Liver (tissue), 9 donors: ENCODE measurements around the gene NPAS2. TPM values are rescaled to one million over a fixed set of nuclear protein-coding genes. Genes with fewer than 3 reads are reported as not detected.

Experiments
- DNase-seq: peaks from one replicate; pipeline ENCODE4 v3.0.0-alpha.2; 2017; ENCODE audit warnings: low spot score
- H3K27ac ChIP-seq, 2 donors: one replicate each; pipeline ENCODE4 v1.7.0; 2013; ENCODE audit warnings: inconsistent platforms in 2 of 2, low read length in 2 of 2, control low read depth in 1 of 2, low read depth in 1 of 2, mild to moderate bottlenecking in 1 of 2
- H3K27me3 ChIP-seq, 4 donors: one replicate each; pipeline versions ENCODE4 v1.6.1 to v1.7.0; 2013; ENCODE audit warnings: low read length in 3 of 4, inconsistent platforms in 1 of 4, mild to moderate bottlenecking in 1 of 4, moderate library complexity in 1 of 4; ENCODE audit not compliant: control insufficient read depth in 4 of 4, insufficient read depth in 4 of 4
- H3K36me3 ChIP-seq, 4 donors: one replicate each; pipeline versions ENCODE4 v1.6.1 to v1.7.0; 2013; ENCODE audit warnings: low read length in 3 of 4, mild to moderate bottlenecking in 3 of 4, low read depth in 1 of 4, moderate library complexity in 1 of 4; ENCODE audit not compliant: control insufficient read depth in 4 of 4, insufficient read depth in 3 of 4
- H3K4me1 ChIP-seq, 4 donors: one replicate each; pipeline versions ENCODE4 v1.6.1 to v1.7.0; 2013; ENCODE audit warnings: low read length in 3 of 4, mild to moderate bottlenecking in 3 of 4, moderate library complexity in 1 of 4; ENCODE audit not compliant: control insufficient read depth in 4 of 4, insufficient read depth in 4 of 4
- H3K4me3 ChIP-seq, 3 donors: one replicate each; pipeline versions ENCODE4 v1.6.1 to v1.7.0; 2013; ENCODE audit warnings: low read length in 3 of 3, control low read depth in 1 of 3, low read depth in 1 of 3, mild to moderate bottlenecking in 1 of 3
- H3K9ac ChIP-seq, 2 donors: one replicate each; pipeline ENCODE4 v1.7.0; 2013; ENCODE audit warnings: low read length in 2 of 2, mild to moderate bottlenecking in 2 of 2, moderate library complexity in 2 of 2, control low read depth in 1 of 2, low read depth in 1 of 2
- H3K9me3 ChIP-seq, 4 donors: one replicate each; pipeline versions ENCODE4 v1.6.1 to v1.7.0; 2013; ENCODE audit warnings: low read length in 3 of 4; ENCODE audit not compliant: control insufficient read depth in 4 of 4
- EGR1 ChIP-seq, 2 donors: IDR thresholded peaks; 2 replicates each; pipeline ENCODE4 v1.6.1; 2016 to 2018; ENCODE audit warnings: antibody characterized with exemption in 2 of 2, low read depth in 2 of 2
- FOXA1 ChIP-seq: IDR thresholded peaks from 2 replicates; pipeline ENCODE4 v1.6.1; 2016; ENCODE audit warnings: antibody characterized with exemption
- FOXA2 ChIP-seq: IDR thresholded peaks from 2 replicates; pipeline ENCODE4 v1.6.1; 2016; ENCODE audit warnings: antibody characterized with exemption
- GABPA ChIP-seq, 2 donors: IDR thresholded peaks in 1 of 2; conservative IDR thresholded peaks in 1 of 2; 2 replicates each; pipeline ENCODE4 v1.6.1; 2016; ENCODE audit warnings: antibody characterized with exemption in 2 of 2, mild to moderate bottlenecking in 1 of 2, moderate library complexity in 1 of 2
- HNF4A ChIP-seq, 2 donors: conservative IDR thresholded peaks; 2 replicates each; pipeline ENCODE4 v1.6.1; 2016; ENCODE audit warnings: antibody characterized with exemption in 2 of 2, mild to moderate bottlenecking in 2 of 2
- HNF4G ChIP-seq: IDR thresholded peaks from 2 replicates; pipeline ENCODE4 v1.6.1; 2016; ENCODE audit warnings: antibody characterized with exemption
- JUND ChIP-seq, 2 donors: IDR thresholded peaks; 2 replicates each; pipeline ENCODE4 v1.6.1; 2016; ENCODE audit warnings: antibody characterized with exemption in 2 of 2
- NR2F2 ChIP-seq: IDR thresholded peaks from 2 replicates; pipeline ENCODE4 v1.6.1; 2016; ENCODE audit warnings: antibody characterized with exemption
- RAD21 ChIP-seq, 2 donors: IDR thresholded peaks; 2 replicates each; pipeline ENCODE4 v1.6.1; 2016; ENCODE audit warnings: antibody characterized with exemption in 2 of 2, mild to moderate bottlenecking in 2 of 2
- RXRA ChIP-seq, 2 donors: IDR thresholded peaks; 2 replicates each; pipeline ENCODE4 v1.6.1; 2017 to 2018; ENCODE audit warnings: antibody characterized with exemption in 2 of 2, mild to moderate bottlenecking in 1 of 2
- SP1 ChIP-seq: IDR thresholded peaks from 2 replicates; pipeline ENCODE4 v1.6.1; 2018; ENCODE audit warnings: antibody characterized with exemption, mild to moderate bottlenecking
- TAF1 ChIP-seq: conservative IDR thresholded peaks from 2 replicates; pipeline ENCODE4 v1.6.1; 2016; ENCODE audit warnings: antibody characterized with exemption, mild to moderate bottlenecking
- YY1 ChIP-seq: IDR thresholded peaks from 2 replicates; pipeline ENCODE4 v1.6.1; 2016; ENCODE audit warnings: antibody characterized with exemption, mild to moderate bottlenecking
- WGBS: extraction: QIAGEN DNeasy Blood & Tissue Kit; methylation state at CpG from one replicate; pipeline ENCODE4 v1.1.7; 2013; 5-methylcytosine and 5-hydroxymethylcytosine counted together
- polyA plus RNA-seq, 2 donors: library from polyadenylated mRNA; stranded (reverse) in 1 of 2; unstranded in 1 of 2; fragments of 200-250 nt in 1 of 2; fragments of >200 nt in 1 of 2; fragmentation: Nextera tagmentation in 1 of 2; extraction: Ambion mirVana in 1 of 2; gene quantifications; one replicate each; pipeline versions ENCODE4 v1.2.1 to v1.2.3, GENCODE V29; 2013 to 2015
- total RNA-seq, 2 donors: library from RNA; depleted of rRNA; stranded (reverse); fragments of >200 nt; gene quantifications; one replicate each; pipeline ENCODE4 v1.2.3, GENCODE V29; 2014
- TF ChIP-seq, protein P1 (sequence below): IDR thresholded peaks from 2 replicates; pipeline ENCODE4 v1.6.1; 2016; ENCODE audit warnings: antibody characterized with exemption
- TF ChIP-seq, protein P2 (sequence below): IDR thresholded peaks from 2 replicates; pipeline ENCODE4 v1.6.1; 2016; ENCODE audit warnings: antibody characterized with exemption, mild to moderate bottlenecking
- TF ChIP-seq, protein P3 (sequence below): IDR thresholded peaks from 2 replicates; pipeline ENCODE4 v1.6.1; 2016; ENCODE audit warnings: antibody characterized with exemption
- TF ChIP-seq, protein P4 (sequence below): IDR thresholded peaks from 2 replicates; pipeline ENCODE4 v1.6.1; 2016; ENCODE audit warnings: antibody characterized with exemption
- TF ChIP-seq, protein P5 (sequence below): fragments of 150-350 bp; IDR thresholded peaks from 2 replicates; pipeline ENCODE4 v1.5.1; 2017; ENCODE audit warnings: improper control_type of control experiment, low read depth, low read length; ENCODE audit not compliant: missing input control
- donor health status: healthy.
- donor health status: healthy.
- donor health status: healthy.
- donor health status: healthy.
- donor health status: healthy.

NPAS2 gene
- total and polyA plus RNA-seq, 4 donors, result 0.33 to 24.3 (median 6.6) TPM

DNA sequence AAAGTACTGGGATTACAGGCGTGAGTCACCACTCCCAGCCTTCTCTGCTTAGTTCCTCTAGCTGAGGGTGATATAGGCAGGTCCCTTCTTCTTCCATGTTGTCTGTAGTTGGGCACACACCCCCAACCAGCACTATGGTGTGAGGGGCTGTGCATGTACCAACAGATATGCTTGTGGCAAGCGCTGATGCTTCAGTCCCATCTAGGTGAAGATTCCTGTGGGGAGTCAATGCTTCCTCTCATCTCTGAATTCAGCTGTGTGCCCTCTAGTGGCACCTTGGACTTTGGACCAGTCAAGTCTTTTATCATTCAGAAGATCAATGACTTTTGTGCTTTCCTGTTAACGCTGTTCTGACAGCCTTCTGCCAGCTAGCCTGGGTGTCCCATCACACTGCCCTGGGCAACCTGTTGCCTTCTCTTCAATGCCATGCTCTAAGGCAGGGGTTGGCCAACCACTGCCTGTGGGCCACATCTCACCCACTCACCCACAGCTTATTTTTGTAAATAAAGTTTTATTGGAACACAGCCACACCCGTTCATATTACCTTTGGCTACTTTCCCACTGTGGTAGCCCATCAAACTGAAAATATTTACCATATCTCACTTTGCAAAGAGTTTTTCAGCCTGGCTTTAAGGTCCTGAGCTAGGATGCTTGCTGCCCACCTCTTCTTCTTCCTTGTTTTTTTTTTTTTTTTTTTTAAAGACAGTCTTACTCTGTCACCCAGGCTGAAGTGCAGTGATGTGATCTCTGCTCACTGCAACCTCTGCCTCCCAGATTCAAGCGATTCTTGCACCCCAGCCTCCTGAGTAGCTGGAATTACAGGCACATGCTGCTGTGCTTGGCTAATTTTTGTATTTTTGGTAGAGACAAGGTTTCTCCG lies 51.0 kb downstream of the NPAS2 start:
- TF ChIP-seq, protein P1, sequence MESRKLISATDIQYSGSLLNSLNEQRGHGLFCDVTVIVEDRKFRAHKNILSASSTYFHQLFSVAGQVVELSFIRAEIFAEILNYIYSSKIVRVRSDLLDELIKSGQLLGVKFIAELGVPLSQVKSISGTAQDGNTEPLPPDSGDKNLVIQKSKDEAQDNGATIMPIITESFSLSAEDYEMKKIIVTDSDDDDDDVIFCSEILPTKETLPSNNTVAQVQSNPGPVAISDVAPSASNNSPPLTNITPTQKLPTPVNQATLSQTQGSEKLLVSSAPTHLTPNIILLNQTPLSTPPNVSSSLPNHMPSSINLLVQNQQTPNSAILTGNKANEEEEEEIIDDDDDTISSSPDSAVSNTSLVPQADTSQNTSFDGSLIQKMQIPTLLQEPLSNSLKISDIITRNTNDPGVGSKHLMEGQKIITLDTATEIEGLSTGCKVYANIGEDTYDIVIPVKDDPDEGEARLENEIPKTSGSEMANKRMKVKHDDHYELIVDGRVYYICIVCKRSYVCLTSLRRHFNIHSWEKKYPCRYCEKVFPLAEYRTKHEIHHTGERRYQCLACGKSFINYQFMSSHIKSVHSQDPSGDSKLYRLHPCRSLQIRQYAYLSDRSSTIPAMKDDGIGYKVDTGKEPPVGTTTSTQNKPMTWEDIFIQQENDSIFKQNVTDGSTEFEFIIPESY, result no peak
- TF ChIP-seq, protein P2, sequence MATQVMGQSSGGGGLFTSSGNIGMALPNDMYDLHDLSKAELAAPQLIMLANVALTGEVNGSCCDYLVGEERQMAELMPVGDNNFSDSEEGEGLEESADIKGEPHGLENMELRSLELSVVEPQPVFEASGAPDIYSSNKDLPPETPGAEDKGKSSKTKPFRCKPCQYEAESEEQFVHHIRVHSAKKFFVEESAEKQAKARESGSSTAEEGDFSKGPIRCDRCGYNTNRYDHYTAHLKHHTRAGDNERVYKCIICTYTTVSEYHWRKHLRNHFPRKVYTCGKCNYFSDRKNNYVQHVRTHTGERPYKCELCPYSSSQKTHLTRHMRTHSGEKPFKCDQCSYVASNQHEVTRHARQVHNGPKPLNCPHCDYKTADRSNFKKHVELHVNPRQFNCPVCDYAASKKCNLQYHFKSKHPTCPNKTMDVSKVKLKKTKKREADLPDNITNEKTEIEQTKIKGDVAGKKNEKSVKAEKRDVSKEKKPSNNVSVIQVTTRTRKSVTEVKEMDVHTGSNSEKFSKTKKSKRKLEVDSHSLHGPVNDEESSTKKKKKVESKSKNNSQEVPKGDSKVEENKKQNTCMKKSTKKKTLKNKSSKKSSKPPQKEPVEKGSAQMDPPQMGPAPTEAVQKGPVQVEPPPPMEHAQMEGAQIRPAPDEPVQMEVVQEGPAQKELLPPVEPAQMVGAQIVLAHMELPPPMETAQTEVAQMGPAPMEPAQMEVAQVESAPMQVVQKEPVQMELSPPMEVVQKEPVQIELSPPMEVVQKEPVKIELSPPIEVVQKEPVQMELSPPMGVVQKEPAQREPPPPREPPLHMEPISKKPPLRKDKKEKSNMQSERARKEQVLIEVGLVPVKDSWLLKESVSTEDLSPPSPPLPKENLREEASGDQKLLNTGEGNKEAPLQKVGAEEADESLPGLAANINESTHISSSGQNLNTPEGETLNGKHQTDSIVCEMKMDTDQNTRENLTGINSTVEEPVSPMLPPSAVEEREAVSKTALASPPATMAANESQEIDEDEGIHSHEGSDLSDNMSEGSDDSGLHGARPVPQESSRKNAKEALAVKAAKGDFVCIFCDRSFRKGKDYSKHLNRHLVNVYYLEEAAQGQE, result peak; percentile 59
- TF ChIP-seq FOXA1 (no peak), SP1 (peak; percentile 85), FOXA2 (peak; percentile 46), JUND (IDR thresholded peaks at IDR 0.05) (peak; percentile 41 to 63), GABPA (IDR thresholded peaks at IDR 0.05 in 1 of 2, conservative IDR thresholded peaks at IDR 0.05 in 1 of 2) (no peak), YY1 (peak; percentile 66), RXRA (IDR thresholded peaks at IDR 0.05) (peak; percentile 95 to 97), HNF4G (peak; percentile 93), NR2F2 (no peak), HNF4A (conservative IDR thresholded peaks at IDR 0.05) (peak; percentile 97), EGR1 (IDR thresholded peaks at IDR 0.05; ENCODE audit: low read depth in 2 of 2) (no peak), RAD21 (IDR thresholded peaks at IDR 0.05) (peak; percentile 55 to 67), TAF1 (no peak)
- TF ChIP-seq, protein P3, sequence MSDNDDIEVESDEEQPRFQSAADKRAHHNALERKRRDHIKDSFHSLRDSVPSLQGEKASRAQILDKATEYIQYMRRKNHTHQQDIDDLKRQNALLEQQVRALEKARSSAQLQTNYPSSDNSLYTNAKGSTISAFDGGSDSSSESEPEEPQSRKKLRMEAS, result peak; percentile 79
- TF ChIP-seq, protein P4, sequence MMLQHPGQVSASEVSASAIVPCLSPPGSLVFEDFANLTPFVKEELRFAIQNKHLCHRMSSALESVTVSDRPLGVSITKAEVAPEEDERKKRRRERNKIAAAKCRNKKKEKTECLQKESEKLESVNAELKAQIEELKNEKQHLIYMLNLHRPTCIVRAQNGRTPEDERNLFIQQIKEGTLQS, result no peak
- TF ChIP-seq, protein P5, sequence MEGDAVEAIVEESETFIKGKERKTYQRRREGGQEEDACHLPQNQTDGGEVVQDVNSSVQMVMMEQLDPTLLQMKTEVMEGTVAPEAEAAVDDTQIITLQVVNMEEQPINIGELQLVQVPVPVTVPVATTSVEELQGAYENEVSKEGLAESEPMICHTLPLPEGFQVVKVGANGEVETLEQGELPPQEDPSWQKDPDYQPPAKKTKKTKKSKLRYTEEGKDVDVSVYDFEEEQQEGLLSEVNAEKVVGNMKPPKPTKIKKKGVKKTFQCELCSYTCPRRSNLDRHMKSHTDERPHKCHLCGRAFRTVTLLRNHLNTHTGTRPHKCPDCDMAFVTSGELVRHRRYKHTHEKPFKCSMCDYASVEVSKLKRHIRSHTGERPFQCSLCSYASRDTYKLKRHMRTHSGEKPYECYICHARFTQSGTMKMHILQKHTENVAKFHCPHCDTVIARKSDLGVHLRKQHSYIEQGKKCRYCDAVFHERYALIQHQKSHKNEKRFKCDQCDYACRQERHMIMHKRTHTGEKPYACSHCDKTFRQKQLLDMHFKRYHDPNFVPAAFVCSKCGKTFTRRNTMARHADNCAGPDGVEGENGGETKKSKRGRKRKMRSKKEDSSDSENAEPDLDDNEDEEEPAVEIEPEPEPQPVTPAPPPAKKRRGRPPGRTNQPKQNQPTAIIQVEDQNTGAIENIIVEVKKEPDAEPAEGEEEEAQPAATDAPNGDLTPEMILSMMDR, result no peak
- no peaks in the 10 kb centered on the region for H3K27me3 ChIP-seq
- H3K9me3 ChIP-seq, result no peaks in the 10 kb centered on the region
- DNase-seq, result no peak
- 73% methylated on average over 6 of the region's 6 CpGs for WGBS
- no peak overlapping the region for H3K4me3 ChIP-seq
- no peak overlapping the region for H3K9ac ChIP-seq
- no peaks in the 10 kb centered on the region for H3K36me3 ChIP-seq
- peak overlapping the region; percentile 11 to 19 for H3K27ac ChIP-seq
- H3K4me1 ChIP-seq, result peaks cover 1 to 21% (median 15%) of the 10 kb centered on the region in 4 donors
